Upper lobe of right lung (tissue), 1 donor: ENCODE results near the gene ERP29. TPM values are rescaled to one million over a fixed set of nuclear protein-coding genes. Genes with fewer than 3 reads are reported as not detected.
A peak's percentile ranks its signal among the peaks of the same experiment; 100 is the strongest.
"Not testable (repeated sequence)": the region's sequence is repeated elsewhere in the genome, so short reads cannot be mapped to it uniquely, and the experiment has no call there.

Experiments used
- ATAC-seq: fragments of 200-7000 bp; cut with Tn5 transposase; one replicate; pipeline ENCODE4 v1.9.1; 2020; ENCODE audit warnings: mild to moderate bottlenecking, moderate library complexity
- DNase-seq: peaks from one replicate; pipeline ENCODE4 v3.0.0-alpha.2; 2020
- H3K27ac ChIP-seq: fragments of 200-600 bp; one replicate; pipeline ENCODE4 v1.8.0; 2022
- H3K27me3 ChIP-seq: fragments of 200-600 bp; one replicate; pipeline ENCODE4 v1.8.0; 2022; ENCODE audit warnings: mild to moderate bottlenecking
- H3K36me3 ChIP-seq: fragments of 200-600 bp; one replicate; pipeline ENCODE4 v1.8.0; 2022
- H3K4me1 ChIP-seq: fragments of 200-600 bp; one replicate; pipeline ENCODE4 v1.8.0; 2022
- H3K4me3 ChIP-seq: fragments of 200-600 bp; one replicate; pipeline ENCODE4 v1.8.0; 2022; ENCODE audit warnings: mild to moderate bottlenecking
- H3K9me3 ChIP-seq: fragments of 200-600 bp; one replicate; pipeline ENCODE4 v1.8.0; 2022
- intact Hi-C: fragments of 100-400 bp; cut with DNase I; formaldehyde crosslinking; loops from one replicate; pipeline ENCODE4 v1.11.0; 2022
- total RNA-seq: library from RNA; stranded (reverse); fragmentation: NEBNext Ultra II Directional; extraction: Animal tissue kit (Norgen Biotek cat#: 25700); gene quantifications from one replicate; pipeline ENCODE4 v1.2.1, GENCODE V29; 2021
- TF ChIP-seq, protein P1 (sequence below): fragments of 200-600 bp; IDR thresholded peaks from one replicate; pipeline ENCODE4 v1.8.0; 2022; ENCODE audit warnings: antibody characterized with exemption
- donor health status: DM: no; HTN: yes; CAD: no; lungs with severe emphysema.

ERP29 gene
- total RNA-seq, 1 donor from 2014 or later: 160 TPM

DNA sequence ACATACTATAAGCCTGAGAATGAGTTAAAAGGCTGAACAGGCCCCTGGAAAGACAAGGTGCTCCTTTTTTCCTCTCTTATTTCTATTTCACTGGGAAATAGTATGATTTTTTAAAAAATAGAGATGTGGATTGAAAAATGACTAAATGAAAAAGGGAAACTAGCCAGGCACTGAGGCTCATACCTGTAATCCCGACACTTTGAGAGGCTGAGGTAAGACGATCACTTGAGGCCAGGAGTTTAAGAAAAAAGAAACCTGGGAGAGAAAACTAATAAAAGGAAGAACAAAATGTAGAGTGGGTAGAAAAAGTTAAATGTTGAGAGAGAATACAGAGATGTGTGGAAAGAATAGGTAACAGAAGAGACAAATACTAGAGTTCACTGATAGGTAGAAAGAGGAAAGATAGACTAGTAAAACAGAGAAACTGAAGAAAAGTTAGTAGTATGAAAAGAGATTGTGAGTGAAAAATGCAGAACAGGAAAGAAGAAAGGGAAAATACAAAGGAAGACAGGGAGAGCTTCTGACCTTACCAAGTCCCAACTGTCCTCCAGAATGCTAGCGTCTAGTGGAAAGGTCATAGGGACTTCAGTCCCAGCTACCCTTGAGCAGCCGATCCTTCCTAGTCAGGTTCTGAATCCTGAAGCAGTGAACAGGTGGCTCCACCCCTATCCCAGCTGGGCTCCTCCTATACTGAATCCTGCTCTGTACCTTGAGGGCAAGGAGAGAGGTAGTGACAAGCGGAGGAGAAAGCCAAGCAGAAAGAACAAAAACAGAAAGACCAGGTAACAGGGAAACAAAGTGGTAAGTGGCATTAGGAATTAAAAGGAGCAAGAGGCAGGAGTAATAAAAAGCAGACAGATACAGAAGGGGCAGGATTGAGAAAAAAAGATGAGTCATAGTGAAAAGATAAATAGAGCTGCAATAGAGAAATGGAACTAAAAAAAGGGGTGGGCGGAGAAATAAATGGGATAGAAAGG is 7.5 kb upstream of the ERP29 start:
- ATAC-seq (peak; percentile 97), DNase-seq (no peak)
- Histone ChIP-seq H3K4me1 (peaks cover 15% of the 10 kb centered on the region), H3K36me3 (no peaks in the 10 kb centered on the region), H3K27me3 (no peaks in the 10 kb centered on the region), H3K9me3 (no peaks in the 10 kb centered on the region), H3K27ac (peak overlapping the region; percentile 37), H3K4me3 (peak overlapping the region; percentile 33)
- TF ChIP-seq, protein P1, sequence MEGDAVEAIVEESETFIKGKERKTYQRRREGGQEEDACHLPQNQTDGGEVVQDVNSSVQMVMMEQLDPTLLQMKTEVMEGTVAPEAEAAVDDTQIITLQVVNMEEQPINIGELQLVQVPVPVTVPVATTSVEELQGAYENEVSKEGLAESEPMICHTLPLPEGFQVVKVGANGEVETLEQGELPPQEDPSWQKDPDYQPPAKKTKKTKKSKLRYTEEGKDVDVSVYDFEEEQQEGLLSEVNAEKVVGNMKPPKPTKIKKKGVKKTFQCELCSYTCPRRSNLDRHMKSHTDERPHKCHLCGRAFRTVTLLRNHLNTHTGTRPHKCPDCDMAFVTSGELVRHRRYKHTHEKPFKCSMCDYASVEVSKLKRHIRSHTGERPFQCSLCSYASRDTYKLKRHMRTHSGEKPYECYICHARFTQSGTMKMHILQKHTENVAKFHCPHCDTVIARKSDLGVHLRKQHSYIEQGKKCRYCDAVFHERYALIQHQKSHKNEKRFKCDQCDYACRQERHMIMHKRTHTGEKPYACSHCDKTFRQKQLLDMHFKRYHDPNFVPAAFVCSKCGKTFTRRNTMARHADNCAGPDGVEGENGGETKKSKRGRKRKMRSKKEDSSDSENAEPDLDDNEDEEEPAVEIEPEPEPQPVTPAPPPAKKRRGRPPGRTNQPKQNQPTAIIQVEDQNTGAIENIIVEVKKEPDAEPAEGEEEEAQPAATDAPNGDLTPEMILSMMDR: no peak
- intact Hi-C loops: no loop called here

DNA sequence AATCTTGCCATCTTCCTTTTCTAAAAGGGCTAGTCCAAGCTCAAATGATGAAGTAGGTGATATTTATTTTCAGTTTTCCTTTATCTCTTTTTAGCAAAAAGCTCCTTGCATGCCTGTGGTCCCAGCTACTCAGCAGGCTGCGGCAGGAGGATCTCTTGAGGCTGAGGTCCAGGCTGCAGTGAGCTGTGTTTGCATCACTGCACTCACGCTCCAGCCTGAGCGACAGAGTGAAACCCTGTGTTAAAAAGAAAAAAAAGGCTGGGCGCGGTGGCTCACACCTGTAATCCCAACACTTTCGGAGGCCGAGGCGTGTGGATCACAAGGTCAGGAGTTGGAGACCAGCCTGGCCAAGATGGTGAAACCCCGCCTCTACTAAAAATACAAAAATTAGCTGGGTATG is 5.3 kb upstream of the ERP29 start:
- TF ChIP-seq, protein P1: no peak
- no peak for DNase-seq
- H3K27me3 ChIP-seq: no peaks in the 10 kb centered on the region

DNA sequence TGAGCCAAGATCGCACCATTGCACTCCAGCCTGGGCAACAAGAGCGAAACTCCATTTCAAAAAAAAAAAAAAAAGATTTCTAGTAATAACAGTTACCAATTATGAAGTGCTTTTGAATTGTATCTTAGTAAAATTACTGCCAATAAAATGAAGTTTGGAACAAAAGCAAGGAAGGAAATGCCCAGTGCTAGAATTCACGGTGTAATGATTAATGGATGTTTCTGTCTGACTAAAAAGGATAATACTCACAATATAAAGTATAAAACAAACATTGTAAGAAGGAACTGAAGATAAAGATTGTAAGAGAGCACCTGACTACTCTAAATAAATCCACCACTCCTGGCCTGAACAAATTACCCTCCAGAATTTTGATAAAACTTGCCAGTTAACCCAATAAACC is 4.3 kb upstream of the ERP29 start:
- no peaks in the 10 kb centered on the region for H3K9me3 ChIP-seq
- intact Hi-C loops: no loop called here
- no peaks in the 10 kb centered on the region for H3K36me3 ChIP-seq
- TF ChIP-seq, protein P1: no peak
- H3K27ac ChIP-seq: no peak overlapping the region
- H3K4me1 ChIP-seq: peaks cover 21% of the 10 kb centered on the region
- DNase-seq (no peak), ATAC-seq (no peak)
- H3K4me3 ChIP-seq: no peak overlapping the region
- H3K27me3 ChIP-seq: no peaks in the 10 kb centered on the region

More for the DNA sequence above, 5.3 kb upstream of the ERP29 start:
- Histone ChIP-seq H3K9me3 (no peaks in the 10 kb centered on the region), H3K4me3 (no peak overlapping the region), H3K36me3 (no peaks in the 10 kb centered on the region), H3K27ac (no peak overlapping the region), H3K4me1 (peaks cover 21% of the 10 kb centered on the region)
- intact Hi-C loops: no loop called here
- no peak for ATAC-seq

DNA sequence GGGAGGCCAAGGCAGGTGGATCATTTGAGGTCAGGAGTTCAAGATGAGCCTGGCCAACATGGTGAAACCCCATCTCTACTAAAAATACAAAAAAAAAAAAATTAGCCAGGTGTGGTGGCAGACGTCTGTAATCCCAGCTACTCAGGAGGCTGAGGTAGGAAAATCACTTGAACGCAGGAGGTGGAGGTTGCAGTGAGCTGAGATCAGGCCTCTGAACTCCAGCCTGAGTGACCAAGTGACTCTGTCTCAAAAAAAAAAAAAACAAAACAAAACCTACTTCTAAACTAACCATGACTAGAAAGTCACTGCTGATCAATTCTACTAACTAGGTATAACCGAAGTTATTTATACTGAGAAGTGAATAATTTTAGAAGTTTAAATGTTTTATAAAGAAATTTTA is 3.6 kb upstream of the ERP29 start:
- ATAC-seq, H3K9me3 ChIP-seq, H3K36me3 ChIP-seq, intact Hi-C loops, H3K27ac ChIP-seq, H3K4me3 ChIP-seq, H3K27me3 ChIP-seq, DNase-seq: not testable (repeated sequence)
- H3K4me1 ChIP-seq: peaks cover 26% of the 10 kb centered on the region

DNA sequence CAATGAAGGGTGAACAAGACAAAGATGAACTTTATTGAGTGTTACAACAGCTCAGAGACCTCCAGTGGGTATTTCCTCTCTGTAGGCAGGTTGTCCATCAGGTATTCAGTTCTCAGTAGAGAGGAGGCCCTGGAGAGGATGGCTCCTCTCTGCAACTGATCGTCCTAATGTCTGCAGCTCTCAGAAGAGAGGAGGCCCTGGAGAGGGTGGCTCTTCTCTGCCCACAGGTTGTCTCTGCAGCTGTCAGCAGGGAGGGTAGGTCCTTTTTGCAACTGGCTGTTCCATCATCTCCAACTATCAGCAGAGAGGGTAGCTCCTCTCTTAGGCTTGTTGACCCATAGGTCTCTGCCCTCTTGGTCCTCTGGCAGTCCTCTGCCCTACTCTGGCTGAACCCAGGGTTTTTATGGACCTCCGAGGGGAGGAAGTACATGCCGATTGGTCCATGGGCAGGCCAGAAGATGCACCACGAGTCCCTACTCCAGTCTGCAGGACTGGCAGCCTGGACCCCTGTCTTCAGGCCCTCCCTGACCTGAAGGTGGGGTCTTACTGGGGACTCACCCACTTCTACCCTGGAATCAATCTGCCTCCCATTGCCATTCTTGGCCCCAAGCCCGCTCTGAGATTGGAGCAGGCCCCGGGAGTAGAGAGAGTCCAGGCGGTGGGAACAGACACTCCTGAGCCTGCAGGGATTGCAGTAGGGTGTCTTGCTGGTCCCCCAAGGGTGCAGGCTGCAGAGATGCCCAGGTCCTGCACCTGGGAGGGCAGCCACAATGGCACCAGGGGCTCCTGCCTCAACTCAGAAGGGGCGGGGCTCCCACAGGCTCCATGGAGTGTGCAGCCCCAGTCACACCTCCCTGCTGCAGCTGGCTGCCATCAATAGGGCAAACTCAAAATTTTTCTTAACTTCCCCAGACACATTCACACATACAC is 2.5 kb upstream of the ERP29 start:
- ATAC-seq (no peak), DNase-seq (no peak)
- H3K4me3 ChIP-seq: no peak overlapping the region
- H3K36me3 ChIP-seq: no peaks in the 10 kb centered on the region
- H3K27ac ChIP-seq: no peak overlapping the region
- peaks cover 32% of the 10 kb centered on the region for H3K4me1 ChIP-seq
- H3K9me3 ChIP-seq: no peaks in the 10 kb centered on the region
- H3K27me3 ChIP-seq: no peaks in the 10 kb centered on the region
- TF ChIP-seq, protein P1: no peak
- intact Hi-C loops: no loop called here

DNA sequence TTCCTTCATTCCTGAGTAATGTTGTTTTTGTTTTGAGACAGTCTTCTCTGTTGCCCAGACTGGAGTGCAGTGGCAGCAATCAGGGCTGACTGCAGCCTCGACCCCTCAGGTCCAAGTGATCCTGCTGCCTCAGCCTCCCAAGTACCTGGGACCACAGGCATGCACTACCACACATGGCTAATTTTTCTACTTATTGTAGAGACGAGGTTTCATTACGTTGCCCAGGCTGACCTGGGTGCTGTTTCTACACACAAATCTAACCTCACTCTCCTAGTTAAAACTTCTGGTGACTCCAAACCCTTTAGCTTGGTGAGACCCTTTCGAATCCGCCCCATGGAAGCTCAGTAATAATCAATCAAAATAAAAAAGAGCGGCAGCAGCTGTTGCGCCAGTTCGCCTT is 1.5 kb upstream of the ERP29 start:
- TF ChIP-seq, protein P1: no peak
- Histone ChIP-seq H3K36me3 (peaks cover 3% of the 10 kb centered on the region), H3K4me1 (peaks cover 32% of the 10 kb centered on the region), H3K27me3 (no peaks in the 10 kb centered on the region), H3K27ac (peak overlapping the region; percentile 96), H3K9me3 (no peaks in the 10 kb centered on the region), H3K4me3 (peak overlapping the region; percentile 90)
- intact Hi-C loops: no loop called here
- no peak for ATAC-seq
- no peak for DNase-seq
